ENCODE measurements around the gene CALN1. TPM values are rescaled to one million over a fixed set of nuclear protein-coding genes. Genes with fewer than 3 reads are reported as not detected.

Gene CALN1
- total RNA-seq, 2 experiments from 2014 or later, result not detected

DNA sequence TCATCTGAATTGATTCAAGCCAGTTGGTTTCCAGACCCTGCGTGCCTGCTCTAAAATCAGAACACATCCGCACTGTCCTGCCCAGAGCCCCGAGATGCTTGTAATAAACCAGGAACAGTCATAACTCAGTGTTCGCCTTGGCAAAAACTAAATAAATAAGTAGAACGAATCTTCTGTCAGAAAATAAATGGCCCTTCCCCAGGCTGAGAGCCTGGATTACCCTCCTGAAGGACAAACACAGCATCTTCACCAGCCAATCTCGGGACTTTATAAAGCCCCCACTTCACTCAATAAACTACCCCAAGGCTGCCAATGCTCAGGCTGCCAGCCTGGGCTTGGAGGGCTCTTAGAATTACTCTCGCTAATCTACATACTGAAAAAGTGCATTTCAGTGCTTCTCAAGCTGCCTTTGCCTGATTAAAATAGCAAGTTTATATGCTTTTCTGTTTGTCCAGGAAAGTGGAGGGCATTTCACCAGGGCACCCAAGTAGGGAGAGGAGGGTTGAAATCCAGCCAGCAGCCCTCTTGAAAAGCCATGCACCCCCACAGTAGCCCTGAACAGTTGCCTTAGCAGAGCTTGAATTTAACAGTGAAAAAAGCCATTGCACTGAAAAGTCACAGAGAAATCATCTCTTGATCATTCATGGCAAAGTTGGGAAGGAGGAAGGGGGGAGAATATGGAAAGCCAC lies 136.6 kb downstream of the CALN1 start:
- Mint-ChIP-seq H3K27ac (no peak overlapping the region), H3K4me1 (ENCODE audit: low read depth) (no peaks in the 10 kb centered on the region), H3K27me3 (ENCODE audit: low read depth) (no peaks in the 10 kb centered on the region), H3K4me3 (no peak overlapping the region), H3K36me3 (ENCODE audit: low read depth) (no peaks in the 10 kb centered on the region), H3K9me3 (ENCODE audit: insufficient read depth) (peaks cover 12% of the 10 kb centered on the region)
- ChIA-PET POLR2A (no interaction called here), CTCF (no interaction called here)
- DNase-seq, result no peak
- ATAC-seq, result no peak

DNA sequence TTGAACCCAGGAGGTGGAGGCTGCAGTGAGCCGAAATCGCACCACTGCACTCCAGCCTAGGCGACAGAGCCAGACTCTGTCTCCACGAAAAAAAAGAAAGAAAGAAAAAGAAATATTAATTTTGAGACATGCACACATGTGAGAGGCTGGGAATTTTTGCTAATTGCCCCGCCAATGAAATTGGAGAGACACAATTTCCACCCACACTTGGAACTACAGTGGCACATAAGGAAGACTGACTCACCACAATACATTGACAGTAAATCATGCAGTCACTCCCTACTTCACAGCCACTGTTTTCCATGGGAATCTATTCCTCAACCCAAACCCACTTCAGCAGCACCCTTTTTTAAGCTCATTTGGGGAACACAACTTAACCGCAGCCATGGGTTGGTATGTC lies 139.7 kb downstream of the CALN1 start:
- ChIA-PET POLR2A (no interaction called here), CTCF (no interaction called here)
- no peaks in the 10 kb centered on the region for H3K36me3 Mint-ChIP-seq (ENCODE audit: low read depth)
- ATAC-seq, result no peak
- no peak overlapping the region for H3K27ac Mint-ChIP-seq
- H3K9me3 Mint-ChIP-seq (ENCODE audit: insufficient read depth), result peaks cover 9% of the 10 kb centered on the region
- no peak for DNase-seq
- no peaks in the 10 kb centered on the region for H3K27me3 Mint-ChIP-seq (ENCODE audit: low read depth)
- H3K4me3 Mint-ChIP-seq, result no peak overlapping the region
- H3K4me1 Mint-ChIP-seq (ENCODE audit: low read depth), result no peaks in the 10 kb centered on the region

DNA sequence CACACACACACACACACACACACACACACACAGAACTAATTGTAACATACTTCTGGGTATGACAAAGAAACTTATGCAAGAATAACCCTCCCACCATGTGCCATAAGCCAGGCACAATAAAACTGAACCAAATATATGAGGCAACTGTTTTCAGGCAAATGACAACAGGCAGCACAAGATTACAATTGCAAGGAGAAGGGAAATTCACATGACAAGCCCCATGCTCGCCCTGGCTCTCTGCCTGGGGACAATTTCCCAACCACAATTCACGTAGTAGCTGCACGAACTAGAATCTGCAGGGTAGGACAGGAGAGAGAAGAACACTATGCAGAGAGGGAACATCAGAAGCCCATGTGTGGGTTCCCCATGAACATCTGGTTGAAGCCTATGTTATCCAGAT lies 143.3 kb downstream of the CALN1 start:
- DNase-seq, result no peak
- Mint-ChIP-seq H3K4me3 (no peak overlapping the region), H3K27me3 (ENCODE audit: low read depth) (no peaks in the 10 kb centered on the region), H3K27ac (no peak overlapping the region), H3K4me1 (ENCODE audit: low read depth) (no peaks in the 10 kb centered on the region), H3K9me3 (ENCODE audit: insufficient read depth) (no peaks in the 10 kb centered on the region), H3K36me3 (ENCODE audit: low read depth) (no peaks in the 10 kb centered on the region)
- ChIA-PET CTCF (no interaction called here), POLR2A (no interaction called here)
- ATAC-seq, result no peak

DNA sequence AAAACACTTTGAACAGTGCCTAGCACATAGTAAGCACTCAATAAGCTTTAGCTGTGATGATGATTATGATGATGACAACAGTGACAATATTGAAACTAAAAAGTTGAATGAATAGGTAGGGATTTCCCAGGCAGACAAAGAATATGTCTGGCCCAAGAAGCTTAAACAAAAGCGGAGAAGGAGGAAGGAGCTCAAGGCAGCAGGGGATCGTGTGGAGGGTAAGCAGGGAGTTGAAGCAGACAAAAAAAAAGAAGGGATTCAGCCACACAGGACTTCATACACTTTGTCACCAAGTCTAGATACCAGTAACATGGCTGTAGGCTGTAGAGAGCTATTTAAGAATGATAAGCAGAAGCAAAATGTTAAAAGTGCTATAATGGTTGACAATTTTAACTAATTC lies 144.0 kb downstream of the CALN1 start:
- POLR2A ChIA-PET, result no interaction called here
- no peak for DNase-seq

DNA sequence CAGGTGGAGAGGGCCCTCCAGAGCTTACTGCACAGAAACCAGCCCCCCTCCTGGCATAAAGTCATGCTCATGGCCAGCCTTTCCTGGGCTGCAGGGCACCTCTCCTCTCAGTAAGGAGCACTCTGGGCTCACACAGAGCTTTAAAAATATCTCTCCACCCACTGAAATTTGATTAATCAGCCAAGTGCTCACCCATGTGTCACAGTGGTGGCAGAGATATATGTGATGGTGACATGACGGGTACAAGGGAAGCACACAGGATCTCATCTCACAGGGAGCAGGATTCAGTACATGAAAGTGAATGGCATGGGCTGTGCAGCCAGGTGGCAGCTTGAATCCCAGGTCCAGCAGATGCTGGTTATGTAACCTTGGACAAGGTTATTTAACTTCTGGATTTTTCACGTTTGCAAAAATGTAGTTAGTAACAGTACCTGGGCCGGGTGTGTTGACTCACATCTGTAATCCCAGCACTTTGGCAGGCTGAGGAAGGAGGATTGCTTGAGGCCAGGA lies 144.8 kb downstream of the CALN1 start:
- no peaks in the 10 kb centered on the region for H3K4me1 Mint-ChIP-seq (ENCODE audit: low read depth)
- no peak overlapping the region for H3K27ac Mint-ChIP-seq
- no peaks in the 10 kb centered on the region for H3K36me3 Mint-ChIP-seq (ENCODE audit: low read depth)
- H3K27me3 Mint-ChIP-seq (ENCODE audit: low read depth), result no peaks in the 10 kb centered on the region
- ATAC-seq, result no peak
- DNase-seq, result no peak
- H3K9me3 Mint-ChIP-seq (ENCODE audit: insufficient read depth), result no peaks in the 10 kb centered on the region
- CTCF ChIA-PET, result no interaction called here
- POLR2A ChIA-PET, result interaction anchor here (0.5 kb wide), 1 partner anchor 49 kb away, joined by 3 read pairs; no protein-coding TSS in a partner anchor
- no peak overlapping the region for H3K4me3 Mint-ChIP-seq

More for the DNA sequence above, 144.0 kb downstream of the CALN1 start:
- no peak overlapping the region for H3K27ac Mint-ChIP-seq
- H3K27me3 Mint-ChIP-seq (ENCODE audit: low read depth), result no peaks in the 10 kb centered on the region
- CTCF ChIA-PET, result no interaction called here
- no peaks in the 10 kb centered on the region for H3K36me3 Mint-ChIP-seq (ENCODE audit: low read depth)
- no peak for ATAC-seq
- no peaks in the 10 kb centered on the region for H3K9me3 Mint-ChIP-seq (ENCODE audit: insufficient read depth)
- H3K4me3 Mint-ChIP-seq, result no peak overlapping the region
- H3K4me1 Mint-ChIP-seq (ENCODE audit: low read depth), result no peaks in the 10 kb centered on the region

DNA sequence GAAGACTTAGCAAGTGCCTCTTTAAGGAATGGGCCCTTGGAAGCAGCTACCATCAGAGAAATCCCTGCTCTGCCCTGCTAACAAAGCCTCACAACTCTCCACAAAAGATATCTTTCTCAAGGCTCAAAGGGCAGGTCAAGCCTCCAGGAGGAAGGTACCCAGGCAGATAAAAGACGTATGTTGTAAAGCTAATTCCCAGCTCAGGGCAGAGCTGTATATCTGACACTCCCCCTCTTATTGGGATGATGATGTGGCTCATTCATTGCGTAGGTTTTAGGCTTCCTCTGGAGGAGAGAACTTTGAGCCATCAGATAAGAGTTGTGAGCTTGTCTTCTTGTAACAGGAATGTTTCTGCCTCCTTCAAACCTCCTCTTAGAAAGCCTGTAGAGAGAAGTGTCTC lies 145.4 kb downstream of the CALN1 start:
- H3K4me3 Mint-ChIP-seq, result no peak overlapping the region
- POLR2A ChIA-PET, result interaction anchor here (0.5 kb wide), 1 partner anchor 49 kb away, joined by 3 read pairs; no protein-coding TSS in a partner anchor
- CTCF ChIA-PET, result no interaction called here
- no peaks in the 10 kb centered on the region for H3K27me3 Mint-ChIP-seq (ENCODE audit: low read depth)
- H3K4me1 Mint-ChIP-seq (ENCODE audit: low read depth), result no peaks in the 10 kb centered on the region
- DNase-seq (no peak), ATAC-seq (no peak)
- H3K9me3 Mint-ChIP-seq (ENCODE audit: insufficient read depth), result no peaks in the 10 kb centered on the region
- no peaks in the 10 kb centered on the region for H3K36me3 Mint-ChIP-seq (ENCODE audit: low read depth)
- H3K27ac Mint-ChIP-seq, result no peak overlapping the region

DNA sequence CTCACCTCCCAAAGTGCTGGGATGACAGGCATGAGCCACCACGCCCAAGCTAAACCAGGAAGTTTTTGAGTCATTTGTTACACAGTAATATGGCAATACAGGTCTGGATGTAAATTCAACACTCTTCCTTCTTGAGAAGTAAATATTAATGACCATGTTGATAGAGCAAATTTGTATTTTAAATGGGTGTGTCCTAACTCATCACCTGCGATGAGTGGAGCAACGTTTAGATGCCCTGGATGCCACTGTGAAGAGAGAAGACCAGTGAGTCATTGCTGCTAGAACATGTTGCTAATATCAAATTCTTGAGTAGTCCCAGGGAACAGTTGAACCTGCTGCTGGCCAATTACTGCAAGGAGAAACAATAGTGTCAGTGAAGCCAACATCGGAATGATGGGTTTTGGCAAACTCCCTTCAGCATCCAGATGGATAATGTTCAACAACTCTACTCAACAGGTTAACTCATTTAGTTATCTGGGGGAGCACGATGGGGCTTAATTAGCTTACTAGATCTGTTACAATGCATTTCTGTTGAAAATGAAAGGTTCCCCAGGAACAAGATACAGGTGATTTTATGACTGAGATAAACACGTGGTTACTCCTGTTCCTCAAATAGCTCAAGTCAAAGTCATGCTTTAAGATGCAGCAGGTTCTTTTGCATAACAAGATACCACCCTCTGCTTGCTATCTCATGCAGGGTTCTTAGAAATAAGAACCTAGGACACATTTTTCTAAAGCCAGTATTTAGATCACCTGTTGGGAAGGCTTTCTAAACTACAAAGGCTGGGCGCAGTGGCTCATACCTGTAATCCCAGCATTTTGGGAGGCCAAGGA lies 146.8 kb downstream of the CALN1 start:
- Mint-ChIP-seq H3K27ac (no peak overlapping the region), H3K4me3 (no peak overlapping the region), H3K4me1 (ENCODE audit: low read depth) (no peaks in the 10 kb centered on the region), H3K9me3 (ENCODE audit: insufficient read depth) (no peaks in the 10 kb centered on the region), H3K27me3 (ENCODE audit: low read depth) (no peaks in the 10 kb centered on the region), H3K36me3 (ENCODE audit: low read depth) (no peaks in the 10 kb centered on the region)
- no peak for ATAC-seq
- CTCF ChIA-PET, result no interaction called here
- POLR2A ChIA-PET, result no interaction called here
- no peak for DNase-seq

DNA sequence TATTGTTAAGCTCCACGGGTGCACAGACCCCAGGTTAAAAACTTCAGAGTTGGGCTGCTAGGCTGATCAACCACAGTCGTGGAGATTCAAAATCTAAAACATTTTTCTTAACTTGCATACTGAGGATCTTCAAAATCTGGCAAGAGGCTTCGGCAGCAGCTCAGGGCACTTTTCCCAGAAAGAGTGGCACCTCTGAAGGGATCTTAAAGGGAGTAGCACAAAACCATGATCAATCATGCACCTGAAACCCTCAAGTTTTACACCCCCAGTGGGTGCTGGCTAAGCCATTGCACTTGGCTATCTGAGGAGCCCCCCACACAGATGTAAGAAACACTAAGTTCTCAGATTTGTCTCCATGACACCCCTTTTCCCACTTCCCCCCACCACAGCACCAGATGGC lies 151.7 kb downstream of the CALN1 start:
- DNase-seq (no peak), ATAC-seq (no peak)
- CTCF ChIA-PET, result no interaction called here
- Mint-ChIP-seq H3K9me3 (ENCODE audit: insufficient read depth) (peaks cover 6% of the 10 kb centered on the region), H3K27me3 (ENCODE audit: low read depth) (no peaks in the 10 kb centered on the region), H3K36me3 (ENCODE audit: low read depth) (no peaks in the 10 kb centered on the region), H3K27ac (no peak overlapping the region), H3K4me3 (no peak overlapping the region), H3K4me1 (ENCODE audit: low read depth) (no peaks in the 10 kb centered on the region)
- POLR2A ChIA-PET, result no interaction called here

DNA sequence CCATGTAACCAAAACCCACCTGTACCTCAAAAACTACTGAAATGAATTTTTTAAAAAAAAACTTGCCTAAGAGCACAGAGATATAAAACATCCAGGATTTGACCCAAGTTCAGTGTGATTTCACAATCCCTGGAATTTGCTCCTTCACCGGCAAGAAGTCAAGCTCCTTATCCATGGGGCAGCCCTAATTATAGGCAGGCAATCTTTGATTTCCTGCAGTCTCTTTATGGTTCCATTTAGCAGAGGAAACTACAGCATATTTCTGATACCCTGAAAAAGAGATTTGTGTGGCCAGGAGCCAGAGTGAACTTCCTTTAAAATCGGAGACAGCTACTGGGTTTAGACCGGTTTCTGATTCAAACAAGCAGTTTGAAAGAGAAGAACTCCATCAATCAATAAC lies 154.1 kb downstream of the CALN1 start:
- Mint-ChIP-seq H3K9me3 (ENCODE audit: insufficient read depth) (peaks cover 6% of the 10 kb centered on the region), H3K27ac (no peak overlapping the region), H3K4me1 (ENCODE audit: low read depth) (no peaks in the 10 kb centered on the region), H3K36me3 (ENCODE audit: low read depth) (no peaks in the 10 kb centered on the region), H3K4me3 (no peak overlapping the region), H3K27me3 (ENCODE audit: low read depth) (no peaks in the 10 kb centered on the region)
- ChIA-PET CTCF (no interaction called here), POLR2A (no interaction called here)
- DNase-seq, result no peak
- no peak for ATAC-seq

DNA sequence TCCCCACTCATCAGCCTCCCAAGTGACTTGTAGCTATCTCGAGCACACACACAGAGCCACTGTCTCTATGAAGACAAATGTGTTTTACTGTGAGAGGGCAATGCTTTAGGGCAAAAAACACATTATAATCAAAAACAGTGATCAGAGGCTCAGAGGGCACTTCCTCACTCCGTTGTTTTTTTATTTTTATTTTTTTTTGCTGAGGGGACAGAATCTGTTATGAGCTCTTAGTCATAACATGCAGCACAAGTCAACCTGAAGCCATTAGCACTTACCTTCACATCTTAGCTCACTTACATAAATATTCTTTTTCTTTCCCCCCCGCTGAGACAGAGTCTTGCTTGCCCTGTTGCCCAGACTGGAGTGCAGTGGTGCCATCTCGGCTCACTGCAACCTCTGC lies 157.7 kb downstream of the CALN1 start:
- Mint-ChIP-seq H3K27me3 (ENCODE audit: low read depth) (no peaks in the 10 kb centered on the region), H3K27ac (no peak overlapping the region), H3K9me3 (ENCODE audit: insufficient read depth) (peaks cover 10% of the 10 kb centered on the region), H3K4me1 (ENCODE audit: low read depth) (no peaks in the 10 kb centered on the region), H3K4me3 (no peak overlapping the region), H3K36me3 (ENCODE audit: low read depth) (no peaks in the 10 kb centered on the region)
- no peak for ATAC-seq
- DNase-seq, result no peak
- ChIA-PET POLR2A (no interaction called here), CTCF (no interaction called here)

DNA sequence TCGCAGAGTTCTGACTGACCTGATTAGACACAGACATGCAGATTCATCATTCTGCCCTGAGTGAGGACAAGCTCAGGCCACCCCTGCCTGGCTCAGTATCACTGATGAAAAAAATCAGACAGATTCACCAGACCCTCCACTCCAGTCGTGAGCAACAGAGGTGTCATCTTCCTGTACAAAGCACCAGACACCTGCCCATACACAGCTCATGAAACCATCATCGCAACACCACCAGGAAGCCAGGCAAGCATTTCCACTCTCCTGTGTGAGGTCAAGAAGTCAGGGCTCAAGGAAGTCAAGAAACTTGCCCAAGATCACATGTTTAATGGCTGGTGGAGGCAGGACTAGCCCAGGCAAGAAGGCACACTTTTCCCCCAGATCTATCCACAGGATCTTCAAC lies 163.0 kb downstream of the CALN1 start:
- DNase-seq (no peak), ATAC-seq (no peak)
- ChIA-PET CTCF (no interaction called here), POLR2A (no interaction called here)
- H3K27ac Mint-ChIP-seq, result no peak overlapping the region
- peaks cover 10% of the 10 kb centered on the region for H3K9me3 Mint-ChIP-seq (ENCODE audit: insufficient read depth)
- H3K4me1 Mint-ChIP-seq (ENCODE audit: low read depth), result no peaks in the 10 kb centered on the region
- H3K4me3 Mint-ChIP-seq, result no peak overlapping the region
- H3K36me3 Mint-ChIP-seq (ENCODE audit: low read depth), result no peaks in the 10 kb centered on the region
- no peaks in the 10 kb centered on the region for H3K27me3 Mint-ChIP-seq (ENCODE audit: low read depth)

DNA sequence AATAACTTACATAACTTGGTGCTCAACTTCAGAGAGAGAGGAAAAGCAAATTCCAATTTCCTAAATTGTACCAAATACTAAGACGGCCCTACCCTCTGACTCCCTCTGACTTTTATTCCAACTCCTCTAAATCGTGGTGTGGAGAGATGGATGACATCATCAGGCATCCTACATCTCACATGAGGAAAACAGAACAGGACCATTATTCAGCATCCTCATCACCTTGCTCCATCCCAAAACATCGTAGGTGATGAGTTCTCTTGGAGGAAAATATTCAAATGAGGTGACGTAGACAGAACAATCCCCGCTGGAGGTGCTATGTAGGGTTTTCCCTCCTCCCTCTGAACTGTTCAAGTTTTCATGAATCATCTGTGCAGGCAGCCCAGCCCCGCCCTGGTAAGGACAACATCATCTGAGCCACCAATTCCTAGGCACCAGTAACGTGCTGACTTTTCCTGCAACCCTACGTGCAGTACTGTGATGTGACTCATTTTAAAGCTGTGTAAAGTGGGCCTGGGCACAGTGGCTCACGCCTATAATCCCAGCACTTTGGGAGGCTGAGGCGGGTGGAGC lies 167.2 kb downstream of the CALN1 start:
- Mint-ChIP-seq H3K4me3 (no peak overlapping the region), H3K27ac (no peak overlapping the region), H3K9me3 (ENCODE audit: insufficient read depth) (peaks cover 5% of the 10 kb centered on the region), H3K27me3 (ENCODE audit: low read depth) (no peaks in the 10 kb centered on the region), H3K36me3 (ENCODE audit: low read depth) (no peaks in the 10 kb centered on the region), H3K4me1 (ENCODE audit: low read depth) (no peaks in the 10 kb centered on the region)
- ChIA-PET POLR2A (no interaction called here), CTCF (no interaction called here)
- DNase-seq, result no peak
- ATAC-seq, result no peak

Measured in activated CD8-positive, alpha-beta T cell treated with anti-CD3 and anti-CD28 coated beads, Interleukin-2, amount 10 ng/mL, durations not matched to agents 7 days and 5 days (primary cell).